Activated CD8-positive, alpha-beta memory T cell treated with anti-CD3 and anti-CD28 coated beads, Interleukin-2, amount 50 U/mL, for 24 hours (primary cell): ENCODE results near the gene CPOX.
A peak's percentile ranks its signal among the peaks of the same experiment; 100 is the strongest.
"Not testable (repeated sequence)": the region's sequence is repeated elsewhere in the genome, so short reads cannot be mapped to it uniquely, and the experiment has no call there.

Source experiments
- DNase-seq: peaks from one replicate; pipeline ENCODE4 v3.0.0-alpha.2; 2020; ENCODE audit errors: extremely low read depth

Gene CPOX

DNA sequence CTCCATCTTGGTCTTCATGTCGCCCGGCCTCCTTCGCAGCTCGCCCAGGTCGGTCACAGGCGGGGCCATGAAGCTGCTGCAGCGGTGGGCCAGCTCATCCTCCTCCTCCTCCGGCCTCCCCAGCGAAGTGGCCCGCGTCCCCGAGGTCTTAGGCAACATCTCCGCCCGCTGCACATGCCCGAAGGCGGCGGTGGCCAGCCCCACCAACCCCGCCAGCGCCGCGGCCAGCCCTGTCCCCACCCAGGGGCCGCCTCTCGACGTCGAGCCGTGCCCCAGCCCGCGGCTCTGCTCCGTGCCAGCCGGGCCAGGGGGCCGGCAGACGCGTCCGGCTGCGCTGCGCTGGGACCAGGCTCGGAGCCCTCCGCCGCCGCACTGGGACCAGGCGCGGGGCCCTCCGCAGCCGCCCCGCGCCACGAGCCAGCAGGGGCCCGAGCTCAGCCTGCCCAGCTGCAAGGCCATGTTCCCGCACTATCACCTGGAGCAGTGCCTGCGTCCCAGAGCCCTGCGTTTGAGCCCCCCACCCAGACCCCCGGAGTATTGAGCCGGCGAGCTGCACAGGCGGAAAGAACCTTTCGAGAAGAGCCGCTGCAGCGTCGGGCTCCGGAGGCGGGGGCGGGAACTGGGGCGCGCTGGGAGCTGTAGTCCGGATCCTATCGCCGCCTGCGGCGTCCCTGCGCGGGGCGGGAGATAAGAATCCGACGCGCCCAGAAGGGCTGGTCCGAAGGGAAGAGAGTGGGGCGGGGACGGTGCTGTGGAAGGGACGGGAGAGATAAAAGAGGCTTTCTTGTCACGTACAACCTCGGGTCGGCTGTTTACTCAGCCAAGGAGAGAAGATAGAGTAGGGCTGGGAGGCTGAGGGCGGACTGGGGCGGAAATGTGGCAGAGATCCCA, at the start of gene CPOX:
TSS of gene CPOX (minus strand) at position 566 of the 891 bp plus-strand sequence. CDS start at position 459, 107 bp downstream.
- DNase-seq: peak; percentile 66

DNA sequence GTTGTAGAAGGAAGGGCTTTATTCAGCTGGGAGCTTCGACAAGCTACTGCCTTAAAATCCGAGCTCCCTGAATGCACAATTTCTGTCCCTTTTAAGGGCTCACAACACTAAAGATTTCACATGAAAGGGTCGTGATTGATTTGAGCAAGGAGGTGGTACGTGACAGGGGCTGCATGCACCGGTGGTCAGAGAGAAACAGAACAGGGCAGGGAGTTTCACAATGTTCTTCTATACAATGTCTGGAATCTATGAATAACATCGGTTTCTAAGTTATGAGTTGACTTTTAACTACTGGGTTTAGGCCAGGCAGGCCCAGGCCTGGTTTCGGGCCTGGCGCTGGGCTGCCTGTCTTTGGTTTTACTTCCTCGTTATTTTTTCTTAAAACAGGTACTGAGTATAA, 49.4 kb upstream of the CPOX start:
- not testable (repeated sequence) for DNase-seq

DNA sequence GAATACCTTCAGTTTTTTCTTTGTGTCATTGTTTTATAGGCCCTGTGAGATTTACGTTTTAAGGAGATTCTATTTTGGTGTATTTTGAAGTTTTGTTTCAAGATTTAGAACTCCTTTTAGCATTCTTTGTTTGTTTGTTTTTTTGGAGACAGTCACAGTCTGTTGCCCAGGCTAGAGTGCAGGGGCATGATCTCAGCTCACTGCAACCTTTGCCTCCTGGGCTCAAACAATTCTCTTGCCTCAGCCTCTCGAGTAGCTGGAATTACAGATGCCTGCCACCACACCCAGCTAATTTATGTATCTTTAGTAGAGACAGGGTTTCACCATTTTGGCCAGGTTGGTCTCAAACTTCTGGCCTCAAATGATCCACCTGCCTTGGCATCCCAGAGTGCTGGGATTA, 48.3 kb upstream of the CPOX start:
- DNase-seq: not testable (repeated sequence)

DNA sequence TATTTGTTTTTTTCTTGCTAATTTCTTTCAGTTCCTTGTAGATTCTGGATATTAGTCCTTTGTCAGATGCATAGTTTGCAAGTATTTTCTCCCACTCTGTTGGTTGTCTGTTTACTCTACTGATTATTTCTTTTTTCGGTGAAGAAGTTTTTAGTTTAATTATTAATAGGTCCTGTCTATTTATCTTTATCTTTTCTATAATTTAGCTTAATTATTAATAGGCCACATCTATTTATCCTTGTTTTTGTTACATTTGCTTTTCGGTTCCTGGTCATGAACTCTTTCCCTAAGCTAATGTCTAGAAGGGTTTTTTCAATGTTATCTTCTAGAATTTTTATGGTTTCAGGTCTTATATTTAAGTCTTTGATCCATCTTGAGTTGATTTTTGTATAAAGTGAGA, 45.1 kb upstream of the CPOX start:
- DNase-seq: not testable (repeated sequence)

DNA sequence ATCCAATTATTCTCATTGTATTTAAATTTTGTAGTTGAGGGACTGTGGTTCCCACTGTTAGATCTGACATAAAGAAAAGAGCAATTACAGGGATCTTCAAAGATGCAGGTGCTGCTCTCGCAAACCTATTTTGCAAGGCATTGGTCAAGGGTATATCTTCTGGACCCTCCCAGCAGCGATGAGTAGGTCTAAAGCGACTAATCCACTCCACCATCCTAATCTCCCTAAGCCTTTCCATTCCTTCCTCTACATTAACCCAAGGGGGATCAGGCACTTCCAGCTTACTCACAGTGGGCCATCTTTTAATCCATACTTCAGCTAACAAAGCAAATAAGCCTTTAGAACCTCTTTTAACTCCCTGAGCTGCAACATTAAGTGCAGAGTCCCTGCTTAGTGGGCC, 37.0 kb upstream of the CPOX start:
- DNase-seq: no peak

DNA sequence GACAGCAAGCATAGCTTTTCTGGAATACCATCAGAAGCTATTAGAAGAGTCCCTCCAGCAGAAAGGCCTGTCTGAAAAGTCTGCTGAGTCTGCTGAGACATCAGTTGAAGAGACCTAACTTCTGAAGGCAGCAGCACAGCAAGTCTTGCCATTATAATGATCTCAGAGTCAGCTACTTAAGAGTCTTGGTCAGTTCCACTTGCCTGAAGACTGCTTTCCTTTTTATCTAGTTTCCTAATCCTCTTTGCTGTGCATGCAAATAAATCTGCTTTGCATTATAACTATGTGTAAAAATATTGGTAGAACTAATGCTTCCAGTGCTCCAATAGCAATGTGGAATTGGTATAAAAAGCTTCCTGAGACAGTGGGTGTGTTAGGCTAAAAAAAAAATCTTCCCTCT, 34.9 kb upstream of the CPOX start:
- DNase-seq: no peak

DNA sequence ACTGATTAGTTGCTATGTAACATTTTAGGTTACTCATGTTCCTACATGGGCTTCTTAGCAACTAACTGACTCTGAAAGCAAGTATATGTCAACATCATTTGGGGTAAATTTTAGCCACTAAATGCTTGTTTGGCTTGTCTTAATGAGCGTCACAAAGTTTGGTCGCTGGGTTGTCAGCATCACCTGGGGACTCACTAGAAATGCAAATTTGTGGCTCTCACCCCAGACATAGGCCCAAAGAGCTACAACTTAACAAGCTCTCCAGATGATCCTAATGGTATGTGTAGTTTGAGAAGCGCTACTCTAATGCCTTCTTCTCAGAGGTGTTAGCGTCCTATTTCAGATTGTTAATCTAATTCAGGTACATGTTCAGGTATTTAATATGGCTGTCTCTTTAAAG, 32.7 kb upstream of the CPOX start:
- no peak for DNase-seq

DNA sequence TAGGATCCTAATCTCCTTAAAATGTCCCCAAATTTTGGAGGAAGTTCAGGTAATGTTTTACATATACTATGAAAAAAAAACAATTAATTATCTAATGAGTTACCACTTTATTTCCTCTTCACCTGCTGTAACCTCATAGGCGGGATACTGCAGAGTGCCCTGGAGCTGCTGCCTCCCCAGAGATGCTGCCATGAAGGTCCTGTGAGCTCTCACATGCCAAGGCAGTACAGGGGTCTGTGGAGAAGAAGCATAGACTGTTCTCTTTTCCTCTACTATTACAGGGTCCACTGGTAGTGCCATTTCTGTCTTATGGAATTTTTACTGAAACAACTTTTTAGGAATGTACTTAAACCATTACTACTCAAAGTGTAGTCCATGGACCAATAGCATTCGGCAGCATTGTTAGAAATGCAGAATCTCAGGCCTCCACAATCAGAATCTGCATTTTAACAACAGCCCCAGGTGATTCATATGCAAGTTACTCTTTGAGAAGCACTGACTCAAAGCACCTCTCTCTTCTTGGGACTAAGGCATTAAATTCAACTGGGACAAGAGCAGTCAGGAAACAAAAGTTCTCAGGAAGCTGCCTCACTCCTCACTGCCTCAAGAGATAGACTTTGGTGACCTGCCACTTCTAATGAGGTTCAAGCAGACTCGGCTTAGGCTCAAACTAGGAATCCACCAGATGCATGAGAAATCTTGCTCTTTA, 30.3 kb upstream of the CPOX start:
- DNase-seq: no peak

DNA sequence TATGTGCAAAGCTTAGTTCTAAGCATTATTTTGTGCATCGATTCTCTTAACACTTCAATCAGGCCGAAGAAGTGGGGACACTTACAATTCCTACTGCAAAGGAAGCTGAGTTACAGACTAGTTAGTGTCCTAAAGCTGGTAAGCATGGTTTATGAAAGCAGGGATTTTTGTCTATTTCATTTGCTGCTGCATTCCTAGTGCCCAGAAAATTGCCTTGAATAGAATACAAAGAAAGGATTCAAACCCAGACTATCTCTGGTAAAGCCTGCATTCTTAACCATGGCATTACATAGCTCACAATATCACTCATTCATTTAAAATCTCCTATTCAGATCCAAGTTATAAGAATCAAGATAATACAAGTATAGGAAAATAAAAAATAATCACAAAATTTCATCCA, 24.4 kb upstream of the CPOX start:
- no peak for DNase-seq

DNA sequence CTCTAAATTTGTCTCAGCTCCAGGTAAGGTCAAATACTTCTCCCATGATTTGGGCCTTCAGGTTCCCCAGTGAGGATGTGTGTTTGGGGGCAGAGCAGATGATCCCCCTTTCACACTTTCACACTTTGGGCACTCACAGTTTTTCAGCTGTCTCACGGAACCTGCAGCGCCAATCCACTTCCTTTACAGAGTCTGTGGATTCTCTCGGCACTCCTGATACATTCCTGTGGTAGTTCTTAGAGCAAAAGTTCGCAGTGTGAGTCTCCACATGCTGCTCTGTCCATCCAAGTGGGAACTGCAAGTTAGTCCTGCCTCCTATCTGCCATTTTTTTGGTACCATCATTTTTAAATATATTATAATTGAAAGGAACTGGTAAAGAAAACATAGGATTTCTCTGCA, 20.2 kb upstream of the CPOX start:
- DNase-seq: no peak

DNA sequence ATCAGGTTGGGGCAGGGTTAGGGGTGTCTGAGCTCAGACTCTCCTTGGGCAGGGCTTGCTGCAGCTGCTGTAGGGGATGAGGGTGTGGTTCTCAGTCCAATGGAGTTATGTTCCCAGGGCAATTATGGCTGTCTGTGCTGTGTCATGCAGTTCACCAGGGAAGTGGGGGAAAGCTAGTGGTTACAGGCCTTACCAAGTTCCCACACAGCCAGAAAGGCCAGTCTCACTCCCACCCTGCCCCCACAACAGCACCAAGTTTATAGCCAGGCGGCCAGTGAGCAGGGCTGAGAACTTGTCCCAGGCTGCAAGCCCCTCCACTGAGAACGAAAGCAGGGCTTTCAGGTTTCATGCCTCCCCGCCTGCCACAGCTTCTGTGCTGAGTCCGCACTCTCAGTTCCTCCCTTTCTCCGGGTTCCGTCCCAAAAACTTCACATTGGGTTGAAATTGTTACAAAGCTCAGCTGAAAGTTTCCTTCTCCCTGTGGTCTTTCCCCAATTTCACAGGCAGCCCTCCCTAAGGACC, 19.6 kb upstream of the CPOX start:
- no peak for DNase-seq

DNA sequence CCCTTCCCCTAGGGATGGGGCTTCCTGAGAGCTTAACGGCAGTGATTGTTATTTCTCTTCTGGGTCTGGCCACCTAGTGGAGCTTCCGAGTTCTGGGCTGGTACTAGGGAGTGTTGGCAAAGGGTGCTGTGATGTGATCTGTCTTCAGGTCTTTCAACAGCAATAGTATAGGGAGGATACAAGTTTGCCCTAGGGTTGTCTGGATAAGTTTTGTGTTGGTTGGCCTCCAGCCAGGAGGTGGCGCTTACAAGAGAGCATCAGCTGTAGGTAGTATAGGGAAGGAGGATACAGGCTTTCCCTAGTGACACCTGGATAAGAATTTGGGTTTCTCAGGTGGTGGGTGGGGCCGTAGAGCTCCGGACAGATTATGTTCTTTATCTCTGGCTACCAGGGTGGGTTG, 19.2 kb upstream of the CPOX start:
- no peak for DNase-seq

DNA sequence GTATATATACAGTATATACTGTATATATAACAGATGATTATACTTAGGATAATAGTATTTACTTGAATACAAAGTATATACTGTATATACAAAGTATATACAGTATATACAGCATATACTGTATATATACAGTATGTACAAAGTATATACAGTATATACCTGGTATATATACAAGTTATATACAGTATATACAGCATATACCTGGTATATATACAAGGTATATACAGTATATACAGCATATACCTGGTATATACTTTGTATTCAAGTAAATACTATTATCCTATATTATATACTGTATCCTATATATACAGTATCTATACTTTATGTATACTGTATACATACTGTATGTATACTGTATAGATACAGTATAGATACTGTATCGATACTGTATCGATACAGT, 14.6 kb upstream of the CPOX start:
- DNase-seq: no peak

DNA sequence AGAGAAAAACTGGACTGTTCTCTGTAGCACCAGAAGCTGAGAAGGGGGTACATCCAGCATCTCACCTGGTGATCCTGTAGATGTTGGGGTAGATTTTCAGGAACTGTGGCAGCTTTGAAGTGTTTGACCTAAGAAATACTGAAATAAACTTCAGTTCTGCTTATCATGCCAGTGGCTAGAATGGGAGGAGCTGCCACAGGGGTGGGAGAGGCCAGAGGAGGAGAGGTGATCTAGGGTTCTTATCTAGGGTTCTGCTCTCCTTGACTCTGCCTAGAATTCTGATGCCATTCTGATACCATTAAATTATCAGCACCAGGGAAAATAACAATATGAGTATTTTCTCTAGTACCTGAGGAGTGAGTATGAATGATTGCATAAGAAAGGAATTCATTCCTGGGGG, 10.2 kb upstream of the CPOX start:
- DNase-seq: no peak

DNA sequence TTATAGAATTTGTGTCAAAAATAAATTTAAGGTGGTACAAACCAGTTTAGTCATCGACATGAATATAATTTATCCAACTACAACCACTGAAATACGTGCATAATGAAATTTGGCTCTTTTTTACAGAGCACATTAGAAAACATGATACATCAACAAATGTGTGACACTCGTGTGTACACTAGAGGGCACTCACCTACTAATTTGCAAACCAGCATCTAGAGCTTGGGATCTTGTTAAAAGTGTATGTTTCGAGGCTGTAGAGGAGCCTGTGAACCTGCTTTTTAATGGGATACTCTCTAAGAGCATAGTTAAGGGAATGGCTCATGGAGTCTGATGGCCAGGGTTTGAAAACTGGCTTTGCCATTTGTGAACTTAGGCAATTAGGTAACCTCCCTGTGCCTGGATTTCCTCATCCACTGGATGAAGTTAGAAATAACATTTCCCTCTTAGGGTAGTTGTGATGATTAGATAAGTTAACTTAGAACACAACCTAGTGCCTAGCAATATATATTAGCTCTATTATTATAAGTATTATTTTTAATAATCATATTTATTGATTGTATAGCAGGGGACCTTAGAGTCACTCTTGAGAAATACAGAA, 8.8 kb upstream of the CPOX start:
- DNase-seq: no peak

DNA sequence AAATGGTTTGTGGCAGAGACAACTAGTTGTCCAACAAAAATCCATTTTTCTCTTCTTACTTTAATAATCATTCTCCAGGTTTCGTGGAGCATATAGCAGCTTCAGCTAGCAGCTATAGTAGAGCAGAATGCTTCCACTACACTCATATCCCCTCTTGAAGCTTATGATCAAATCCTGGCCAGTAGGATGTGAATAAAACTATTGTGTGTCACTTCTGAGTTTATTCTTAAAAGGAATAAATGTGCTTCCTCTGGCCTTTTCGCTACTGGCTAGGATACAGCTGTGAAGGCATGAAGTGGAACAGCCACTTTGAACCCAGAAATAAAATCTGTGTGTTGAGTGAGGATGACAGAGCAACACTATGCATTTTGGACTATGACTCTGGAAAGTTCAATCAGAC, 7.8 kb upstream of the CPOX start:
- no peak for DNase-seq

DNA sequence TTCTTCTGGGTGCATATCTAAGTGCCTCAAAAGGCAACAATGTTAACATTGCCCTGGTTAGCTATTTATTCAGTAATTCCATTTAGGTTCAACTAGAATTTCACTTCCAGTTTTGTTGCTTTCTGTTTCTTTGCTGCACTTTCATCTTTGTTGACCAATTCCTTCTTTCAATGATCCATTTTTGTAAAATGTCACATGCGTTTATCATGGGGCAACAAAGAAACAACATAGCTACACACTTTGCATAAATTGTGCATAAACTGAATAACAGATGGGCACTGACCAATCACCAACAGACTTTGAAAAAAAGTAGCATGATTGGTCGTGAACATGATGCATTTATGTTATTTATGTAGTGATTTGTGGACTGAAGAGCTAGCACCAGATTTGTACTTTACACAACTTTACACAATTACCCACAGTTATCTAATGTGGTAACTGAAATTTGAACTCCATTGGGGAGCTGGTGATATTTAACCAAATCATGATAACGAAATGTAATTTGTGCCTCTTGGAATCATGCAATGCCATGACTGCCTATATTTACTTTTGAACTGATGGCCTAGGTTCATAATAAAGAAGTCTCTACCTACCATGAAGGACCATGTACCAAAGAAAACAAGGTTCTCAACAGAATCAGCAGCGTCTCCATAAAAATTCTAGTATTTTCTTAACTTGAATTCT, 7.1 kb upstream of the CPOX start:
- no peak for DNase-seq

DNA sequence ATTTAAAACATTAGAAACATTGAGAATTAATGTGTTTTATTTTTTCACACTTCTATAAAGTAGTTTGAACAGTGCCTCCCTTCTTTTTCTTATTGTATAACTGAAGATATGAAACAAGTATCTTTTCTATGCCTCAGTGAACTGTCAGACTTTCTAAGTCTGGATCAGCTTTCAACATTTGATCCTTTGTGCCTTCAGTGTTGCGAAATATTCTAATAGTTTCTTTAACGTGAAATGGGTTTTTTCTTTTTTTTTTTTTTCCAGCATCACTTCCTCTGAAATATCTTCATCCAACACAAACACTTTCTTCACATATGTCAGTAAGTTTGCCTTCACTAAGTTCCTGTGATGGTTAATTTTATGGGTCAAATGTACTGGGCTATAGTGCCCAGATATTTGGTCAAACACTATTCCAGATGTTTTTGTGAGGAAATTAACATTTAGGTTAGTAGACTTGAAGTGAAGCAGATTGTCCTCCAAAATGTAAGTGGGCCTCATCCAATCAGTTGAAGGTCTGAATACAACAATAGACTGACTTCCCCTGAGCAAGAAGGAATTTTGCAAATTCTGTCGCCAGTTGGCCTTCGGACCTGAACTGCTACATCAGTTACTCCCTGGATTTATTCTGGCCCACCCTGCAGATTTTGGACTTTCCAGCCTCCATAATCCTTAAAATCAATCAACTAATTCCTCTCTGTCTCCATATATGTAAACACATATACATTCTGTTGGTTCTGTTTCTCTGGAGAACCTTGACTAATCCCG, 6.4 kb upstream of the CPOX start:
- DNase-seq: no peak

DNA sequence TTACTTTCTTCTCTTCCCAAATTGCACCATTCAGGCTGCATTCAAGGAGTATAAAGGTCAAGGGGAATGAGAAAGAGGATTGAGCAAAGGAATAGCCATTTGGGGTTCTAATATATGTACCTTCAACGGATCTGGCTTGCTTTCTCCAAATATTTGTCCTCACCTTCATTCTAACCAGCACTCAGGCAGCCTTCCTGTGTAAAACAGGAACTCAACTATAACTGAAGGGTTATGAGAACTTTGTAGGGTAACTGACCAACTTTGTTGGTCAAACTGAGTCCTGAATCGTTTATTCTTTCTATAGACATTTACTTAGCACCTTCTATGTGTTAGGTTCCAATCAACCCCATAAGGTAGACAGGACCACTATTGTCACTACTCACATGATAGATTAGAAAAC, 5.1 kb upstream of the CPOX start:
- DNase-seq: no peak

DNA sequence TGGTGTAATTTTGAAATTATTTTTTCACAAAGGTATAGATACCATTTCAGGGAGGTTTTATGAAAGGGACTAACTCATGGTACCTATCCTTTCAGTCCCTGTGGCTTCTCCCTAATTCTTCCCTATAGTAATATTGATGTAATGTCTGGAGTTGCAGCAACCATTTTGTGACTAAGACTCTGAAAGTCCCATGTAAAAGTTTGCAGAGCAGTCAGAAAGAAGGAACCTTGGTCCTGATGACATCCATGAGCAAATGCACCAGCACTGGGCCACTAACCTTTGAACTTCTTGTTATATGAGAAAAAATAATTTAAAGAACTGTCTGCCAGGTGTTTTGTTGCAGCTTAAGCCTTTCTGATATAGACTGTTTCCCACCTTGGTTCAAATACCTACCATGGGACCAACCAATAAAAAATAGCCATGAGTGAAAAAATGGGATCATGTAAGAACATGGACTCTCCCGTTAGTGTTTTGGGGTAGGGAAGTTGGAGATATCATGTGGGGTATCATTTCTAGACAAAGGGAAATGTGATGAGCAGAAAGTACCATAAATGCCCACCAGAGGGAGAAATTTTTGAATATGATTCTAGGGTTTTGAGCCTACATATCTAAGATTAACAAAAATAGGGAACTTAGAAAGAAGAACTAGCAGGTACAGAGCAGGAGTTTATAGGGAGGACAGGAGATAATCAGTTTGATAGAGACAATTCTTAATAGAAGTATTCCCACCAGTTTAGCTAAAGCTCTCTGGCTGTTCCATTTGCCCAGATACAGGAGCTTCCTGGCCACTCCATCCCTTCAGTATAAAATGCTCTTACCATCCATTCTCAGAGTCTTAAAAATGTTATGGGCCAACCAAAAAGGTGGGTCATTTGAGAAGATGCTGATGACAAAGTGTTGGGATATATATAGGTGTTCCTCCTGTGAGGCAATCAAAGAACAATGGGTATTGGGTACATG, 3.4 kb upstream of the CPOX start:
- no peak for DNase-seq
